ENCODE data around the gene ADAMTS15. TPM values are rescaled to one million over a fixed set of nuclear protein-coding genes. Genes with fewer than 3 reads are reported as not detected.

Gene ADAMTS15
- total and polyA plus RNA-seq, 2 donors (not counting 1 experiment from before 2014, with no cell fraction given): not detected

DNA sequence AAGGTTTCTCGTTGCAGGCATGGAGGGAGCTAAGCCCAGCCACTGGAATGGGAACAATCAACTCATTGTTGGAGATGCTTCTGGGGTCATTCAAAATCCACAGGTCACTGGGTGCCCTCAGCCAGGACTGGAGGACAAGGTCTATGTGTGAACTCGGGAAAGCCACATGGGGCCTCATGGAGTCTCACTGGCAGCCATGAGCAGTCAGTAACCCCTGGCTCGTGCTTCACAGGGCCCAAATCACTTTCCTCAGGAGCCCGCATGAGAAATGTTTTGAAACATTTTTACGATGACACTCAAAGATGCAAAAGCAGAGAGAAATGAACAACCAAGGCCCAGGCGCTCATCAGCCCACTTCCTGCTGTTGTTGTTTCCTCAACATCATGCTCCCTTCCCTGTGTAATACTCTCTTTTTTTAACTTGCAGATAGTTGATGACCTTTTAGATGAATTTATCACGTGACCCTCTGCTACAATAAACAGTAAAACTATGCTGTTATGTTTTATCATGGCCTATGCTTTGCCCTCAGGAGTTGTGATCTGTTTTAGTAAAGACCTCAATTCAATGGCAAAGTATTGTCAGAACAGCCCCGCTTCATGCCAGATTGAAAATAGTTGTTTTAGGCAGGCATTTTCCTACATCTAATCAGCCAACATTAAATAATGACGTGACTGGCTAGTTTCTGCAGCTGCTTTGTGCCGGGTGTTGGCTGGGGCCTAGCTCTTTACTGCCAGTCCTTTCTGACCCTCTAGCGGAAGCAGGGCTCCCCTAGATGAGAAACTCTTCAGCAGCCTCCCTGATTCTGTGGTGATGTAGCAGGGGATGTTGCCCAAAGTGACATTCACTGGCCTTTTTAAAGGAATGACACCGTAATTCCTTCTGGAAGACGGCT is 39.7 kb downstream of the ADAMTS15 start:
- no peaks in the 10 kb centered on the region for H3K79me2 ChIP-seq (ENCODE audit: control insufficient read depth, insufficient read depth, low read length)
- H3K4me3 ChIP-seq (ENCODE audit: control extremely low read depth in 1 of 5, extremely low read depth in 1 of 5, insufficient read depth in 1 of 5, low read depth in 2 of 5, low read length in 4 of 5): no peak overlapping the region
- H3K9me3 ChIP-seq (ENCODE audit: control extremely low read depth in 1 of 3, control insufficient read depth in 2 of 3, insufficient read depth in 1 of 3, low read length in 2 of 3): no peaks in the 10 kb centered on the region
- Mint-ChIP-seq H3K4me1 (no peaks in the 10 kb centered on the region), H3K9me3 (ENCODE audit: insufficient read depth) (no peaks in the 10 kb centered on the region), H3K27me3 (no peaks in the 10 kb centered on the region), H3K27ac (no peak overlapping the region), H3K4me3 (no peak overlapping the region)
- TF ChIP-seq, protein P1, sequence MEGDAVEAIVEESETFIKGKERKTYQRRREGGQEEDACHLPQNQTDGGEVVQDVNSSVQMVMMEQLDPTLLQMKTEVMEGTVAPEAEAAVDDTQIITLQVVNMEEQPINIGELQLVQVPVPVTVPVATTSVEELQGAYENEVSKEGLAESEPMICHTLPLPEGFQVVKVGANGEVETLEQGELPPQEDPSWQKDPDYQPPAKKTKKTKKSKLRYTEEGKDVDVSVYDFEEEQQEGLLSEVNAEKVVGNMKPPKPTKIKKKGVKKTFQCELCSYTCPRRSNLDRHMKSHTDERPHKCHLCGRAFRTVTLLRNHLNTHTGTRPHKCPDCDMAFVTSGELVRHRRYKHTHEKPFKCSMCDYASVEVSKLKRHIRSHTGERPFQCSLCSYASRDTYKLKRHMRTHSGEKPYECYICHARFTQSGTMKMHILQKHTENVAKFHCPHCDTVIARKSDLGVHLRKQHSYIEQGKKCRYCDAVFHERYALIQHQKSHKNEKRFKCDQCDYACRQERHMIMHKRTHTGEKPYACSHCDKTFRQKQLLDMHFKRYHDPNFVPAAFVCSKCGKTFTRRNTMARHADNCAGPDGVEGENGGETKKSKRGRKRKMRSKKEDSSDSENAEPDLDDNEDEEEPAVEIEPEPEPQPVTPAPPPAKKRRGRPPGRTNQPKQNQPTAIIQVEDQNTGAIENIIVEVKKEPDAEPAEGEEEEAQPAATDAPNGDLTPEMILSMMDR (IDR thresholded peaks at IDR 0.05): no peak
- no peak for TF ChIP-seq EZH2 (IDR thresholded peaks at IDR 0.05; ENCODE audit: borderline replicate concordance, insufficient read depth, low read depth, low read length, poor library complexity, severe bottlenecking)
- CTCF ChIA-PET: no interaction called here
- DNase-seq: no peak
- H3K4me1 ChIP-seq (ENCODE audit: control insufficient read depth in 2 of 2, insufficient read depth in 2 of 2, low read length in 2 of 2): no peaks in the 10 kb centered on the region
- no peak overlapping the region for H3K27ac ChIP-seq (ENCODE audit: low read length in 2 of 2)
- H2AFZ ChIP-seq (ENCODE audit: insufficient read depth, low read depth, low read length, poor library complexity, severe bottlenecking): no peak overlapping the region
- H3K4me2 ChIP-seq (replicated peaks; ENCODE audit: low read depth, low read length, poor library complexity, severe bottlenecking): no peak overlapping the region
- WGBS (ENCODE audit: insufficient coverage): 91% methylated on average over 4 of the region's 13 CpGs
- POLR2A ChIA-PET: no interaction called here
- no peaks in the 10 kb centered on the region for H3K36me3 ChIP-seq (replicated peaks in 1 of 2; ENCODE audit: control extremely low read depth in 1 of 2, control insufficient read depth in 1 of 2, extremely low read depth in 1 of 2, insufficient read depth in 2 of 2, low read length in 1 of 2)
- intact Hi-C loops (cut with micrococcal nuclease): no loop called here
- H4K20me1 ChIP-seq (ENCODE audit: control insufficient read depth, insufficient read depth, low read length, poor library complexity, severe bottlenecking): no peaks in the 10 kb centered on the region
- no peaks in the 10 kb centered on the region for H3K27me3 ChIP-seq (replicated peaks in 1 of 4; ENCODE audit: control extremely low read depth in 1 of 4, control insufficient read depth in 3 of 4, insufficient read depth in 4 of 4, low read length in 3 of 4)
- H3K9ac ChIP-seq (ENCODE audit: low read length): no peak overlapping the region
- no peak for ATAC-seq (ENCODE audit: low read depth)

DNA sequence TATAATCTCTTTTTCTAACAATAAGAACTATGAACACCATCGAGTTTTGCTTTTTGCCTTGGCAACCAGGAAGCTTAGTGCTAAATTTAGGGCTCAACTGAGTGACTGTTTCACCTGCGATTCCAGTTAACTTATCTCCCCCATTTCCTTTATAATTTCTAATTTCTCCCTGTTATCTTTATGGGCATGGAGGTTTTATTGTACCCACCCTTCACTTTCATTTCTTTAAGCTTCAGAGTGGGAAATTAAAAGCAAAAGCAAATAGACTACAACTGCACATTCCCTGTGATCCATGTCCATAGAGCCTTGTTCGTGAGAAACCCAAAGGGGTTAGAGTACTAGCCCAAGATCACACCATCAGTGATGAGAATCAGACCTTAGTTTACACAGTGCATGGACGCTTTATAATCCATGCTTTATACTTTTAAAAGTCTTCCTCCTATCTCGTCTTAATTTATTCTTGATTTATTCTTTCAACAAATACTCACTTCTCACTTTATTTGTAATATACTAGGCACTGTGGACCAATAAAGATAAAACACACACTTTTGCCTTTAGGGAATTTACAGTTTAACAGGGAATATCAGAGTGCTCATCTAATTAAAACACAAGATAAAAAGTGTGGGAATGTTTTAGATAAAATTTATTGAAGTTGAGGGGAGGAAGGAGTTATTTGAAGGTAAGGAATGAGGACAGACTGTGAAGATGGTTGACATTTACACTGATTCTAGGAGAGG is 40.6 kb downstream of the ADAMTS15 start:
- Histone ChIP-seq H3K27me3 (replicated peaks in 1 of 4; ENCODE audit: control extremely low read depth in 1 of 4, control insufficient read depth in 3 of 4, insufficient read depth in 4 of 4, low read length in 3 of 4) (peaks cover 0 to 1% (median 0%) of the 10 kb centered on the region in 4 experiments), H3K4me1 (ENCODE audit: control insufficient read depth in 2 of 2, insufficient read depth in 2 of 2, low read length in 2 of 2) (no peaks in the 10 kb centered on the region), H2AFZ (ENCODE audit: insufficient read depth, low read depth, low read length, poor library complexity, severe bottlenecking) (no peak overlapping the region), H3K4me3 (ENCODE audit: control extremely low read depth in 1 of 5, extremely low read depth in 1 of 5, insufficient read depth in 1 of 5, low read depth in 2 of 5, low read length in 4 of 5) (no peak overlapping the region), H3K27ac (ENCODE audit: low read length in 2 of 2) (no peak overlapping the region), H3K79me2 (ENCODE audit: control insufficient read depth, insufficient read depth, low read length) (no peaks in the 10 kb centered on the region), H3K36me3 (replicated peaks in 1 of 2; ENCODE audit: control extremely low read depth in 1 of 2, control insufficient read depth in 1 of 2, extremely low read depth in 1 of 2, insufficient read depth in 2 of 2, low read length in 1 of 2) (no peaks in the 10 kb centered on the region), H3K4me2 (replicated peaks; ENCODE audit: low read depth, low read length, poor library complexity, severe bottlenecking) (no peak overlapping the region), H3K9me3 (ENCODE audit: control extremely low read depth in 1 of 3, control insufficient read depth in 2 of 3, insufficient read depth in 1 of 3, low read length in 2 of 3) (no peaks in the 10 kb centered on the region), H4K20me1 (ENCODE audit: control insufficient read depth, insufficient read depth, low read length, poor library complexity, severe bottlenecking) (no peaks in the 10 kb centered on the region), H3K9ac (ENCODE audit: low read length) (no peak overlapping the region)
- Mint-ChIP-seq H3K27me3 (no peaks in the 10 kb centered on the region), H3K4me1 (no peaks in the 10 kb centered on the region), H3K9me3 (ENCODE audit: insufficient read depth) (no peaks in the 10 kb centered on the region), H3K4me3 (no peak overlapping the region), H3K27ac (no peak overlapping the region)
- WGBS (ENCODE audit: insufficient coverage): 84% methylated on average over 2 of the region's 5 CpGs
- ATAC-seq (ENCODE audit: low read depth): no peak
- no peak for DNase-seq
- ChIA-PET POLR2A (no interaction called here), CTCF (no interaction called here)
- intact Hi-C loops (cut with micrococcal nuclease): no loop called here
- TF ChIP-seq, protein P1 (IDR thresholded peaks at IDR 0.05): no peak
- no peak for TF ChIP-seq EZH2 (IDR thresholded peaks at IDR 0.05; ENCODE audit: borderline replicate concordance, insufficient read depth, low read depth, low read length, poor library complexity, severe bottlenecking)

All from B cell (primary cell).